ENCODE results near the gene ATM. TPM values are rescaled to one million over a fixed set of nuclear protein-coding genes. Genes with fewer than 3 reads are reported as not detected.

Gene ATM
- total and polyA plus RNA-seq, 8 donors, result 3.1 to 518 (median 117) TPM

- H3K9me3 ChIP-seq, result no peaks in the 10 kb centered on the region
- no peak for DNase-seq
- H3K4me1 ChIP-seq, result no peaks in the 10 kb centered on the region
- TF ChIP-seq EP300 (IDR thresholded peaks at IDR 0.05) (no peak), POLR2AphosphoS5 (IDR thresholded peaks at IDR 0.05) (no peak)
- H3K27me3 ChIP-seq, result no peaks in the 10 kb centered on the region
- H3K27ac ChIP-seq, result no peak overlapping the region
- peaks cover 3 to 74% (median 52%) of the 10 kb centered on the region in 4 donors for H3K36me3 ChIP-seq
- no peak overlapping the region for H3K4me3 ChIP-seq
- 71 to 91% (median 89%) methylated on average over 4 of the region's 4 CpGs for WGBS, 5 donors
- intact Hi-C loops (cut with DNase I; ENCODE audit: low total_unique reads), result no loop called here
Measured at GRCh38 chr11:108241330-108242037, 18.6 kb downstream of the ATM start.

- Histone ChIP-seq H3K9me3 (no peaks in the 10 kb centered on the region), H3K27me3 (no peaks in the 10 kb centered on the region), H3K36me3 (peaks cover 0 to 74% (median 51%) of the 10 kb centered on the region in 4 donors), H3K27ac (no peak overlapping the region), H3K4me1 (no peaks in the 10 kb centered on the region), H3K4me3 (no peak overlapping the region)
- intact Hi-C loops (cut with DNase I; ENCODE audit: low total_unique reads), result no loop called here
- WGBS, 5 donors, result 95 to 98% (median 96%) methylated on average over 2 of the region's 2 CpGs
- no peak for DNase-seq
- TF ChIP-seq CTCF (IDR thresholded peaks at IDR 0.05) (no peak), EP300 (IDR thresholded peaks at IDR 0.05) (no peak), POLR2A (IDR thresholded peaks at IDR 0.05) (no peak), POLR2AphosphoS5 (IDR thresholded peaks at IDR 0.05) (no peak)
Measured at GRCh38 chr11:108242422-108242821, 19.6 kb downstream of the ATM start.

- TF ChIP-seq EP300 (IDR thresholded peaks at IDR 0.05) (no peak), CTCF (IDR thresholded peaks at IDR 0.05) (no peak), POLR2A (IDR thresholded peaks at IDR 0.05) (no peak), POLR2AphosphoS5 (IDR thresholded peaks at IDR 0.05) (no peak)
- intact Hi-C loops (cut with DNase I; ENCODE audit: low total_unique reads), result no loop called here
- Histone ChIP-seq H3K9me3 (no peaks in the 10 kb centered on the region), H3K36me3 (peaks cover 0 to 87% (median 64%) of the 10 kb centered on the region in 4 donors), H3K4me3 (no peak overlapping the region), H3K27ac (no peak overlapping the region), H3K4me1 (no peaks in the 10 kb centered on the region), H3K27me3 (no peaks in the 10 kb centered on the region)
- DNase-seq, result no peak
- 65 to 95% (median 77%) methylated on average over 3 of the region's 3 CpGs for WGBS, 5 donors
Measured at GRCh38 chr11:108246308-108246707, 23.4 kb downstream of the ATM start.

GRCh38 chr11:108246885-108247284 is 24.0 kb downstream of the ATM start:
- no peak for DNase-seq
- no peak overlapping the region for H3K4me3 ChIP-seq
- WGBS, 5 donors, result 89 to 97% (median 91%) methylated on average over 2 of the region's 2 CpGs
- TF ChIP-seq POLR2AphosphoS5 (IDR thresholded peaks at IDR 0.05) (no peak), EP300 (IDR thresholded peaks at IDR 0.05) (no peak), CTCF (IDR thresholded peaks at IDR 0.05) (no peak), POLR2A (IDR thresholded peaks at IDR 0.05) (no peak)
- intact Hi-C loops (cut with DNase I; ENCODE audit: low total_unique reads), result no loop called here
- no peaks in the 10 kb centered on the region for H3K27me3 ChIP-seq
- H3K9me3 ChIP-seq, result no peaks in the 10 kb centered on the region
- no peak overlapping the region for H3K27ac ChIP-seq
- peaks cover 3 to 92% (median 68%) of the 10 kb centered on the region in 4 donors for H3K36me3 ChIP-seq
- no peaks in the 10 kb centered on the region for H3K4me1 ChIP-seq

- H3K36me3 ChIP-seq, result peaks cover 16 to 100% (median 97%) of the 10 kb centered on the region in 4 donors
- no peaks in the 10 kb centered on the region for H3K27me3 ChIP-seq
- H3K27ac ChIP-seq, result no peak overlapping the region
- TF ChIP-seq CTCF (IDR thresholded peaks at IDR 0.05) (no peak), POLR2A (IDR thresholded peaks at IDR 0.05) (no peak), EP300 (IDR thresholded peaks at IDR 0.05) (no peak), POLR2AphosphoS5 (IDR thresholded peaks at IDR 0.05) (no peak)
- H3K9me3 ChIP-seq, result no peaks in the 10 kb centered on the region
- DNase-seq, result no peak
- intact Hi-C loops (cut with DNase I; ENCODE audit: low total_unique reads), result no loop called here
- 77 to 88% (median 85%) methylated on average over 1 of the region's 1 CpG for WGBS, 5 donors
- H3K4me1 ChIP-seq, result no peaks in the 10 kb centered on the region
- no peak overlapping the region for H3K4me3 ChIP-seq
Measured at GRCh38 chr11:108253176-108253575, 30.3 kb downstream of the ATM start.
